A673 (cell line): ENCODE results near the gene C4BPA. TPM values are rescaled to one million over a fixed set of nuclear protein-coding genes. Genes with fewer than 3 reads are reported as not detected.

Experiments used
- BruUV-seq: library from RNA; stranded (reverse); fragments of 400-500 nt; replicated peaks from 2 replicates; lab custom pipeline; 2021; lab: Mats Ljungman, UMichigan
- CTCF ChIA-PET: fragments of 300-600 bp; sonication (Branson Sonifier 250); formaldehyde crosslinking; loops from one replicate; lab custom pipeline; 2022; ENCODE audit warnings: antibody characterized with exemption; lab: Charles Lee
- POLR2A ChIA-PET: fragments of 300-600 bp; sonication (Branson Sonifier 250); formaldehyde crosslinking; loops from one replicate; lab custom pipeline; 2022; ENCODE audit warnings: antibody characterized with exemption; ENCODE audit not compliant: low non-redundant PET; lab: Charles Lee
- DNase-seq: peaks from one replicate; pipeline ENCODE4 v3.0.0-alpha.2; 2015; ENCODE audit warnings: low spot score
- H3K27ac ChIP-seq: fragments of 200-600 bp; sonication (generic); 2 replicates; pipeline ENCODE4 v1.5.1; 2016; ENCODE audit warnings: mixed run types, low read depth, mild to moderate bottlenecking, mixed read lengths, antibody characterized with exemption, low read length; ENCODE audit not compliant: poor library complexity, severe bottlenecking
- H3K27me3 ChIP-seq: fragments of 200-600 bp; sonication (generic); replicated peaks from 2 replicates; pipeline ENCODE4 v1.6.1; 2017; ENCODE audit warnings: mixed run types, low read depth, mild to moderate bottlenecking, mixed read lengths, antibody characterized with exemption, low read length; ENCODE audit not compliant: insufficient read depth, poor library complexity
- H3K36me3 ChIP-seq: fragments of 200-600 bp; sonication (generic); 2 replicates; pipeline ENCODE4 v1.6.1; 2016; ENCODE audit warnings: mixed run types, mild to moderate bottlenecking, mixed read lengths, antibody characterized with exemption, low read length; ENCODE audit not compliant: insufficient read depth, poor library complexity, severe bottlenecking
- H3K4me1 ChIP-seq: fragments of 200-600 bp; sonication (generic); 2 replicates; pipeline ENCODE4 v1.6.1; 2017; ENCODE audit warnings: mixed run types, mild to moderate bottlenecking, mixed read lengths, antibody characterized with exemption, low read length; ENCODE audit not compliant: insufficient read depth, poor library complexity, severe bottlenecking
- H3K4me3 ChIP-seq: fragments of 200-600 bp; sonication (generic); 2 replicates; pipeline ENCODE4 v1.5.1; 2016; ENCODE audit warnings: low read depth, mixed run types, mild to moderate bottlenecking, mixed read lengths, low read length; ENCODE audit not compliant: poor library complexity, severe bottlenecking
- H3K9me3 ChIP-seq: fragments of 200-600 bp; sonication (generic); 2 replicates; pipeline ENCODE4 v1.6.1; 2016; ENCODE audit warnings: mixed run types, low read depth, mild to moderate bottlenecking, mixed read lengths, antibody characterized with exemption, low read length; ENCODE audit not compliant: poor library complexity, severe bottlenecking
- CTCF ChIP-seq: fragments of 300-800, 200-600 bp; sonication (generic); conservative IDR thresholded peaks from 2 replicates; pipeline ENCODE4 v1.5.1; 2017; ENCODE audit warnings: low read depth, mild to moderate bottlenecking, antibody characterized with exemption, low read length, moderate library complexity, mixed read lengths
- EZH2 ChIP-seq: fragments of 200-600 bp; sonication (generic); IDR thresholded peaks from 2 replicates; pipeline ENCODE4 v1.6.1; 2017; ENCODE audit warnings: borderline replicate concordance, low read depth, mild to moderate bottlenecking, mixed read lengths, antibody characterized with exemption, low read length; ENCODE audit not compliant: poor library complexity, severe bottlenecking
- intact Hi-C: fragments of 100-400 bp; cut with micrococcal nuclease; formaldehyde crosslinking; loops from one replicate; pipeline ENCODE4 v1.10.0; 2022; ENCODE audit not compliant: unreplicated experiment
- total RNA-seq: library from RNA; stranded (reverse); gene quantifications from 2 replicates; pipeline ENCODE4 v1.2.3, GENCODE V29; 2021

Gene C4BPA
- total RNA-seq, 1 experiment from 2014 or later = not detected

GRCh38 chr1:207084701-207085180 is 19.3 kb upstream of the C4BPA start:
- BruUV-seq = no TSS peak
- CTCF ChIA-PET = interaction anchor here (0.6 to 1.8 kb wide), 5 partner anchors 113 to 415 kb away, joined by 3 to 16 read pairs (median 3); no protein-coding TSS in a partner anchor
- POLR2A ChIA-PET = no interaction called here

GRCh38 chr1:207085887-207086286 is 18.1 kb upstream of the C4BPA start:
- peaks cover 40% of the 10 kb centered on the region for H3K27me3 ChIP-seq
- H3K27ac ChIP-seq = no peak overlapping the region
- intact Hi-C loops = no loop called here
- no TSS peak for BruUV-seq
- H3K9me3 ChIP-seq = no peaks in the 10 kb centered on the region
- ChIA-PET CTCF (interaction anchor here (1.8 kb wide), 1 partner anchor 319 kb away, joined by 16 read pairs; no protein-coding TSS in a partner anchor), POLR2A (no interaction called here)
- no peak for DNase-seq
- H3K36me3 ChIP-seq = no peaks in the 10 kb centered on the region
- H3K4me1 ChIP-seq = no peaks in the 10 kb centered on the region
- TF ChIP-seq CTCF (no peak), EZH2 (no peak)
- no peak overlapping the region for H3K4me3 ChIP-seq

More at GRCh38 chr1:207084701-207085180, 19.3 kb upstream of the C4BPA start:
- Histone ChIP-seq H3K27me3 (peaks cover 33% of the 10 kb centered on the region), H3K27ac (no peak overlapping the region), H3K9me3 (no peaks in the 10 kb centered on the region), H3K4me3 (no peak overlapping the region), H3K36me3 (no peaks in the 10 kb centered on the region), H3K4me1 (no peaks in the 10 kb centered on the region)
- intact Hi-C loops = loop anchor here (1.0 kb wide), 2 partner anchors 321 to 415 kb away; no protein-coding TSS in a partner anchor
- DNase-seq = peak; percentile 72
- TF ChIP-seq CTCF = peak; percentile 63
- no peak for TF ChIP-seq EZH2

GRCh38 chr1:207088161-207088560 is 15.9 kb upstream of the C4BPA start:
- ChIA-PET POLR2A (no interaction called here), CTCF (no interaction called here)
- no peak for TF ChIP-seq CTCF
- no peak for TF ChIP-seq EZH2
- no peaks in the 10 kb centered on the region for H3K4me1 ChIP-seq
- no peak overlapping the region for H3K27ac ChIP-seq
- BruUV-seq = no TSS peak
- no peaks in the 10 kb centered on the region for H3K36me3 ChIP-seq
- DNase-seq = no peak
- no peak overlapping the region for H3K4me3 ChIP-seq
- no peaks in the 10 kb centered on the region for H3K9me3 ChIP-seq
- intact Hi-C loops = no loop called here
- H3K27me3 ChIP-seq = peaks cover 32% of the 10 kb centered on the region
